Endothelial cell of umbilical vein (primary cell): ENCODE results near the gene DNAH3. TPM values are rescaled to one million over a fixed set of nuclear protein-coding genes. Genes with fewer than 3 reads are reported as not detected.

Source experiments
- BruUV-seq: library from RNA; stranded (reverse); fragments of 400-500 nt; replicated peaks from 2 replicates; lab custom pipeline; 2021; lab: Mats Ljungman, UMichigan
- CTCF ChIA-PET: fragments of 300-600, 350-600 bp; sonication (Branson Sonifier 250); formaldehyde crosslinking; loops from one replicate; lab custom pipeline; 2021; ENCODE audit warnings: antibody characterized with exemption, inconsistent platforms; lab: Charles Lee
- POLR2A ChIA-PET: fragments of 300-600, 350-600 bp; sonication (Branson Sonifier 250); formaldehyde crosslinking; loops from one replicate; lab custom pipeline; 2021; ENCODE audit warnings: antibody characterized with exemption, inconsistent platforms; lab: Charles Lee
- DNase-seq: peaks from one replicate; pipeline ENCODE4 v3.0.0-alpha.2; 2011; ENCODE audit warnings: low read depth, low spot score
- FAIRE-seq: peaks from 2 replicates; lab custom pipeline; 2011; peaks lifted over from hg19 to GRCh38; lab: Jason Lieb, UNC
- H2AFZ ChIP-seq: 2 replicates; pipeline ENCODE4 v1.6.0; 2012; ENCODE audit warnings: low read depth, low read length, control low read depth, inconsistent platforms
- H3K27ac ChIP-seq: 2 replicates; pipeline ENCODE4 v1.5.1; 2011; ENCODE audit warnings: low read depth, mild to moderate bottlenecking, control low read depth, low read length, moderate library complexity; ENCODE audit not compliant: insufficient read depth
- H3K27me3 ChIP-seq, 2 experiments: 2 replicates each; pipeline versions ENCODE4 v1.6.0 to v1.6.1; 2011; ENCODE audit warnings: low read length in 2 of 2, mixed read lengths in 1 of 2; ENCODE audit not compliant: control insufficient read depth in 2 of 2, insufficient read depth in 2 of 2
- H3K36me3 ChIP-seq, 2 experiments: 2 replicates in 1 of 2; 3 replicates in 1 of 2; pipeline ENCODE4 v1.5.1; 2011; ENCODE audit warnings: low read length in 2 of 2, mild to moderate bottlenecking in 1 of 2, moderate library complexity in 1 of 2; ENCODE audit not compliant: control insufficient read depth in 2 of 2, insufficient read depth in 2 of 2; ENCODE audit errors: extremely low read depth in 1 of 2
- H3K4me1 ChIP-seq: 3 replicates; pipeline ENCODE4 v1.5.1; 2011; ENCODE audit warnings: mild to moderate bottlenecking, low read length; ENCODE audit not compliant: control insufficient read depth, insufficient read depth; ENCODE audit errors: extremely low read depth
- H3K4me2 ChIP-seq: 2 replicates; pipeline ENCODE4 v1.6.1; 2011; ENCODE audit warnings: low read length, control low read depth, mixed read lengths; ENCODE audit not compliant: insufficient read depth
- H3K4me3 ChIP-seq, 3 experiments: fragments of 200-600 bp in 1 of 3; sonication (generic), shearing (Covaris generic) in 1 of 3; replicated peaks in 1 of 3; 2 replicates each; pipeline ENCODE4 v1.5.1; 2011 to 2016; ENCODE audit warnings: control low read depth in 3 of 3, low read length in 3 of 3, mild to moderate bottlenecking in 2 of 3, inconsistent platforms in 1 of 3, low read depth in 1 of 3, moderate library complexity in 1 of 3; ENCODE audit not compliant: insufficient read depth in 1 of 3
- H3K79me2 ChIP-seq: 2 replicates; pipeline ENCODE4 v1.6.0; 2012; ENCODE audit warnings: low read length, inconsistent platforms; ENCODE audit not compliant: control insufficient read depth, insufficient read depth
- H3K9ac ChIP-seq: replicated peaks from 2 replicates; pipeline ENCODE3; 2011; ENCODE audit warnings: low read length, control low read depth; ENCODE audit not compliant: insufficient read depth; ENCODE audit errors: extremely low read depth
- H3K9me1 ChIP-seq: replicated peaks from 3 replicates; pipeline ENCODE4 v1.6.0; 2011; ENCODE audit warnings: mild to moderate bottlenecking, low read length; ENCODE audit not compliant: control insufficient read depth, insufficient read depth; ENCODE audit errors: extremely low read depth
- H3K9me3 ChIP-seq: replicated peaks from 2 replicates; pipeline ENCODE4 v1.5.1; 2012; ENCODE audit warnings: low read length, inconsistent platforms; ENCODE audit not compliant: control insufficient read depth, insufficient read depth
- H4K20me1 ChIP-seq: replicated peaks from 2 replicates; pipeline ENCODE3; 2011; ENCODE audit warnings: mild to moderate bottlenecking, low read length; ENCODE audit not compliant: control insufficient read depth, insufficient read depth; ENCODE audit errors: extremely low read depth
- CTCF ChIP-seq, 2 donors: IDR thresholded peaks; 1 replicate in 1 of 2; 2 replicates in 1 of 2; pipeline ENCODE4 v1.5.1; 2011; ENCODE audit warnings: low read length in 2 of 2, mild to moderate bottlenecking in 2 of 2, moderate library complexity in 2 of 2, control low read depth in 1 of 2, inconsistent platforms in 1 of 2, low read depth in 1 of 2; ENCODE audit not compliant: insufficient read depth in 1 of 2; ENCODE audit errors: extremely low read depth in 1 of 2
- EZH2 ChIP-seq: IDR thresholded peaks from 2 replicates; pipeline ENCODE4 v1.6.1; 2012; ENCODE audit warnings: borderline replicate concordance, low read depth, mild to moderate bottlenecking, moderate library complexity, low read length, inconsistent platforms; ENCODE audit not compliant: severe bottlenecking
- FOS ChIP-seq: IDR thresholded peaks from 2 replicates; pipeline ENCODE4 v1.6.1; 2011; ENCODE audit warnings: mild to moderate bottlenecking, low read length, moderate library complexity, borderline replicate concordance; ENCODE audit not compliant: insufficient read depth
- GATA2 ChIP-seq: IDR thresholded peaks from 2 replicates; pipeline ENCODE4 v1.7.0; 2011; ENCODE audit warnings: low read depth, mild to moderate bottlenecking, moderate library complexity, mixed read lengths, low read length; ENCODE audit not compliant: insufficient read length, insufficient read depth
- JUN ChIP-seq: IDR thresholded peaks from 2 replicates; pipeline ENCODE4 v1.6.1; 2011; ENCODE audit warnings: borderline replicate concordance, low read depth; ENCODE audit not compliant: insufficient read length, insufficient read depth
- MAX ChIP-seq: IDR thresholded peaks from 2 replicates; pipeline ENCODE4 v1.6.1; 2011; ENCODE audit not compliant: insufficient read depth, insufficient read length
- MYC ChIP-seq: IDR thresholded peaks from one replicate; pipeline ENCODE4 v1.6.1; 2011; ENCODE audit warnings: mild to moderate bottlenecking, low read depth, low read length
- POLR2A ChIP-seq: IDR thresholded peaks from 2 replicates; pipeline ENCODE4 v1.6.1; 2012; ENCODE audit warnings: low read depth, mild to moderate bottlenecking, control low read depth, low read length
- POLR2AphosphoS5 ChIP-seq: IDR thresholded peaks from 2 replicates; pipeline ENCODE4 v1.6.1; 2012; ENCODE audit warnings: low read depth, mild to moderate bottlenecking, control low read depth, low read length, moderate library complexity; ENCODE audit not compliant: insufficient read depth
- dilution Hi-C: fragments of 300-500 bp; cut with MboI; formaldehyde crosslinking; loops from one replicate; pipeline ENCODE4 v1.15.0; 2019; ENCODE audit warnings: low sequenced_read_pairs; ENCODE audit not compliant: extremely low pct_ligation_motif_present
- intact Hi-C: fragments of 100-400 bp; cut with micrococcal nuclease; formaldehyde crosslinking; loops from one replicate; pipeline ENCODE4 v1.10.0; 2022
- polyA plus RNA-seq, 4 experiments: library from polyadenylated mRNA; depleted of rRNA in 3 of 4; stranded (reverse) in 3 of 4; unstranded in 1 of 4; fragments of >200 nt; gene quantifications; 2 replicates each; pipeline versions ENCODE4 v1.2.1 to v1.2.3, GENCODE V29; 2011 to 2012; ENCODE audit warnings: missing spikeins in 1 of 4
- total RNA-seq: library from RNA; stranded (reverse); gene quantifications from 2 replicates; pipeline ENCODE4 v1.2.3, GENCODE V29; 2021

Gene DNAH3
- total and polyA plus RNA-seq, 2 donors (not counting 3 experiments of a cell fraction or from before 2014, with no cell fraction given), result not detected

- Histone ChIP-seq H3K9me1 (no peaks in the 10 kb centered on the region), H2AFZ (peak overlapping the region; percentile 71), H3K27me3 (no peaks in the 10 kb centered on the region), H3K4me2 (peak overlapping the region; percentile 49), H3K9ac (no peak overlapping the region), H3K27ac (no peak overlapping the region), H3K36me3 (no peaks in the 10 kb centered on the region), H4K20me1 (no peaks in the 10 kb centered on the region), H3K79me2 (no peaks in the 10 kb centered on the region), H3K4me3 (no peak overlapping the region), H3K9me3 (no peaks in the 10 kb centered on the region), H3K4me1 (peaks cover 15% of the 10 kb centered on the region)
- FAIRE-seq (peak; percentile 57), DNase-seq (peak; percentile 82)
- no TSS peak for BruUV-seq
- CTCF ChIA-PET, result interaction anchor here (0.6 to 0.9 kb wide), 2 partner anchors 254 to 1205 kb away, joined by 3 read pairs; no protein-coding TSS in a partner anchor
- intact Hi-C loops (loop anchor here (5.0 kb wide), 1 partner anchor 252 kb away; no protein-coding TSS in a partner anchor), dilution Hi-C loops (no loop called here)
- TF ChIP-seq EZH2 (no peak), POLR2AphosphoS5 (no peak), JUN (no peak), CTCF (IDR thresholded peaks at IDR 0.05; ENCODE audit: extremely low read depth in 1 of 2, insufficient read depth in 1 of 2, low read depth in 1 of 2, low read length in 2 of 2) (no peak), MAX (no peak), GATA2 (no peak), POLR2A (no peak), MYC (no peak), FOS (no peak)
- POLR2A ChIA-PET, result no interaction called here
Measured at GRCh38 chr16:21103941-21104860, 46.4 kb downstream of the DNAH3 start.
